Effector CD8-positive, alpha-beta T cell (primary cell): ENCODE measurements around the gene FSTL4.

Experiments used
- DNase-seq: peaks from one replicate; lab custom pipeline; 2025; lab: John Stamatoyannopoulos, UW

The FSTL4 gene

DNA sequence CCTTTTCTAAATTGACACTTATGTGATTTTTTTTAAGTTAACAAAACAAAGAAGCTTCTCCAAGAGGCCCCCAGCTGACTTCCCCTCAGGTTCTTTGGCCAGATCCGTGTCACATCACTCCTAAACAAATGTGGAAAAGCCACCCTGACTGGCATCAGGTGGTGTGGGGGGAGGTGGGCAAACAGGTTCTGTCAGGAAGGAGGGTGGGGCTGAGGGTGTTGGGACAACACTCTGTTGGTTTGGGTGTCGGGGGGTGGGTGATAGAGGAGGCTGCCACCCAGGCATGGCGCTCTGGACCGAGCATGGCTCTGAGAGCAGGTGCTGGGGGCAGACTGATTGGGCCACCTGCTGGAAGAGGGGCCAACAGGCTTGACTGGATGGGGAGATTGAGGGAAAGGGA, 349.7 kb downstream of the FSTL4 start:
- no peak for DNase-seq

- DNase-seq, result no peak
These were observed 350.3 kb downstream of the FSTL4 start for GRCh38 chr5:133261993-133262392.

DNA sequence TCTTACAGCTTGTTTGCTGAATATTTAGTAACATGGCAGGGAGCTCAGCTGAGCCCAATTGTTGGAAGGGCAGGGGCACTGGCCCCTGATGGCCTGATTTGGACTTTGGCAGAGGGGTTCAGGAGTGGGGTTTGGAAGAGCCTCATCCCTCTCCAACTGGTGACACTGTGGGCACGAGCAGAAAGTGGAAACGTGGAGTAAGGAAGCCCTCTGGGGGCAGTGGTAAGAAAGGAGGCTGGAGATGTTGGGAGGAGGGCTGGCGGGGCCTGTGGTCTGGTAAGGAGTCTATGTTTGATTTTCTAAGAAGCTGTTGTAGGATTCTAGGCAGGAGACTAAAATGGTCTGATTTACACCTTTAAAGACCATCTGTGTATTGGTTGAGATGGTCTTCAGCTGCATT, 351.6 kb downstream of the FSTL4 start:
- DNase-seq, result no peak

GRCh38 chr5:133259199-133259997, 352.9 kb downstream of the FSTL4 start:
- DNase-seq, result no peak

DNA sequence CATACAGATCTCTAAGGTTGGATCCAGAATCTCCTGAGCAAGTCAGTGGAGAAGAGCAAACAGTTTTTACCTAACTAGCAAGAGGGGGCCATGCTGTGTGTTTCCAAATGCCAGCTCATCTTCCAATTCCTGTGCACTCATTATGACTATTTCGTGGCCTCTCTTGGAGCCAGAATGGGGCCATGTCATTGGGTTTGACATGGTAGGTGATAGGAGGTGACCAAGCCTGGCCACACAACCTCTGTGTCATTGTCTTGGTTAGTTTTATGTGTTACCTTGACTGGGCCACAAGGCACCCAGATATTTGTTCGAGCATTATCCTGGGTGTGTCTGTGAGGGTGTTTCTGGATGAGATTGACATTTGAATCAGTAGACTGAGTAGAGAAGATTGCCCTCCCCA, 354.4 kb downstream of the FSTL4 start:
- no peak for DNase-seq

- DNase-seq, result no peak
These were observed 356.1 kb downstream of the FSTL4 start for GRCh38 chr5:133256276-133256675.

DNA sequence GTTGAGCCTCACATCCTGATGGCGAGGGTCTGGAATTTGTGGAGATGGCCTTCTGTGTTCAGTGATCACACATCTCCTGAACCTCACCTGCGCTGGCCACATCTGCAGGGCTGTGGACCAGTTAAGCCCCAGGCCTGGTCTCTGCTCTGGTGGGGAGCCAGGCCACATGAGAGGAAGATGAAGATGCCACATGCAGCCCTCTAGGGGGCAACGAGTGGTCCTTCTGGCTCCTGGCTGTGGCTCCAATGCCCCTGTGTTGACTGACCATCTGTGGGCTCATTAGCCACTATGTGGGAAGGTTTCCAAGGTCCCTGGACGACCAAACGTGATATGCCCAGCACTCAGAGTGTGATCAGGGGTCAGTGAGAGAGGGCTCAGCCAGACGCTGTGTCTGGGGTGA, 357.5 kb downstream of the FSTL4 start:
- DNase-seq, result no peak

DNA sequence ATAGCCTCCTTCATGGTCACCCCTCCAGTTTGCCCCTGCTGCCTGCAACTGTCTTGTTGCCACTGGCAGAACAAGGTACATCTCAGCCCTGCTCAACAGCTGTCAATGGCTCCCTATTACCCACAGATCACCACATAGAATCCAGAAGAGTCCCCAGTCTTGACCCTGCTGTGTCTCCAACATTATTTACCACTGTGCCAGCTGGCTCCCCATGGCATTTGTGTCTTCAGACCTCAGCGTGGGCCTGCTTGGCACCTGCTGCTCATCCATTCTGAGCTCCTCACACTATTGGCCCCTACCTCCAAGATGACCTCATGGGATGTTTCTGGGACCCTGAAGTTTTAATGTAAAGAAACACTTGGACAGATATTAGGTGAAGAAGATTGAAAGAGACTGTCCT, 358.7 kb downstream of the FSTL4 start:
- no peak for DNase-seq

GRCh38 chr5:133253070-133253469, 359.3 kb downstream of the FSTL4 start:
- DNase-seq, result no peak

GRCh38 chr5:133252133-133252480, 360.2 kb downstream of the FSTL4 start:
- DNase-seq, result no peak

DNA sequence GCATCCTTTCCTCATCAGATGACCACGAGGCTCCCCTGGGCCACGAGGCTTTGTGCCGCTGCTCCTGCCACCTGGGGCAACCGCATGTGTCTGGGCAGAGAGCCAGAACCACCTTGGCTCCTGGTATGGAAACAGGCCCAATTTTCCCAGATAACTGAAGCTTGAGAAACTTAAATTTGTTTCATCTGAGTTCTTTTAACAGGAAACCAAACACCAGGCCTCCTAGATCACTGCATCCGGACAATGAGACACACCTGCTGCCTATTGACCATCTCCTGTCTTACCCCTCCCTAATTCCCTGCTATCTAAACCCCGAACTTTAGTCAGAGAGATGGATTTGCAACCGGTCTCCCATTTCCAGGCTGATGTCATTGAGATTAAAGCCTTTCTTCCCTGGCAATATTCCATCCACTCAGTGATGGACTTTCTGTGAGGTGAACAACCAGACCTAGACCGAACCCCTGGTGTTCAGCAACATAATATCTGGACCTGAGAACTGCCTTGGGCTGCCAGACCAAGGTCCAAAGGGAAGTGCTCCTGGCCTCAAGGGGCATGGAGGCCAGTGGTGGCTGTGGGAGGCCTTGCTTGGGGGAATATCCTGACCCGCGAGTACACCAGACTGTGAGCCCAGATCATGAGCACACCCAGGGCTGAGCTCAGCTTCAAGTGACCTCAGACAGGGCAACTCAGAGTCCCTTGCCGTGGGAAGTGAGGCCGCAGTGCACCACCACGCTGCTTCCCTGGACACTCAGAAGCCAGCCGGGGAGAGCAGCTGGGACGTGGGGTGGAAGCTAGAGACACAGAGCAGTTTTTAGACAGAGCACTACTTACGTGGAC, 360.8 kb downstream of the FSTL4 start:
- DNase-seq, result no peak

- no peak for DNase-seq
These were observed 361.8 kb downstream of the FSTL4 start for GRCh38 chr5:133250527-133250926.

DNA sequence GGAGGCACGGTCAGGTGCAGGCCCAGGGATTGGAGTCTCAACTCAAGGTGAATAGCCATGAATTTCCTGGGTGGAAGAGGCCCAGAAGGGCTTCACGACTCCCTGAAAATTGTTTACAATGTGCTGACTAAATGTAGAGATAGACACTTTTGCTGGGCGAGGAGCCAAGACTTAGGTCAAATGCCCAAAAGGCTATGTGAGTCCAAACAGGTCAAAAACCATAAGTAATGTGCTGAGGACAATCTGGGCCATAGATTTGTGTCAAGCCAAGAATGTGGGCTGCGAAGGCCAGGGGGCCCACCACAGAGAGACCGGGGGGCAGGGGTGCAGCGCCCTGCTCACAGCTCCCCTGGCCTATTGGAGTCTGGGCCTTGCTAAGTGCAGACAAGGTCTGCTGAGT, 362.7 kb downstream of the FSTL4 start:
- no peak for DNase-seq

DNA sequence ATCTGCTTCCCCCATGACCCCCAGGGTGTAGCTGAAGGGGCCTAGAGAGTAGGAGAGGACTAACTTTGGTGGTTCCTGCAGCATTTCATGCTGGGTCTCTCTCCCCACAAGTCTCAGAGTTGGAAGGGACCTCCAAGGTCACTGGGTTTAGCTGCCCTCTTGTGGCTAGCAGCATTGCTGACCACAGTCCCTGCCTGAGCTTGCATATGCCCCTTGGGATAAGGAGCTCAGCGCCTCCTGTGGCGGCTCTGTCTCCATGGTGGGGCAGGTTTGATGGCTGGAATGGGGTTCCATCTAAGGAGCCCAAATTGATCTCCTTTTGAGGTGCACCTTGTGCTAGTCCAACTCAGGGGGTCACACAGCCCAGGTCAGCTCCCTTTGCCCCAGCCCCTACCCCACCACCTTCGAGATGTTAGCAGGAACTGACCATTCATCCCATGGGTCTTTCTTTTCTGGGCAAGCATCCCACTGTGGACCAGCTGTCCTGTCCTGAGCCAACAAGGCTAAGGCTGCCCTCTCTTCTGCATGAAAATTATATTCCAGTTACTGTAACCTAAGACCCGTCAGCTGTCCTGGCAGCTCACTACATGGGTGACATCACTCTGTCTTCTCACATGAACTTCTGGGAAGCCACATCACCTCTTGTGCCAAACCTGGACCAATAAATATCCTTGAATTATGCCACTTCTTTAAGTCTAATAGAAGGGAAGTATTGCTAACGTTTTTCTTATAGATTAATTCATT, 364.3 kb downstream of the FSTL4 start:
- DNase-seq, result no peak

GRCh38 chr5:133247151-133247709, 365.1 kb downstream of the FSTL4 start:
- DNase-seq, result no peak

DNA sequence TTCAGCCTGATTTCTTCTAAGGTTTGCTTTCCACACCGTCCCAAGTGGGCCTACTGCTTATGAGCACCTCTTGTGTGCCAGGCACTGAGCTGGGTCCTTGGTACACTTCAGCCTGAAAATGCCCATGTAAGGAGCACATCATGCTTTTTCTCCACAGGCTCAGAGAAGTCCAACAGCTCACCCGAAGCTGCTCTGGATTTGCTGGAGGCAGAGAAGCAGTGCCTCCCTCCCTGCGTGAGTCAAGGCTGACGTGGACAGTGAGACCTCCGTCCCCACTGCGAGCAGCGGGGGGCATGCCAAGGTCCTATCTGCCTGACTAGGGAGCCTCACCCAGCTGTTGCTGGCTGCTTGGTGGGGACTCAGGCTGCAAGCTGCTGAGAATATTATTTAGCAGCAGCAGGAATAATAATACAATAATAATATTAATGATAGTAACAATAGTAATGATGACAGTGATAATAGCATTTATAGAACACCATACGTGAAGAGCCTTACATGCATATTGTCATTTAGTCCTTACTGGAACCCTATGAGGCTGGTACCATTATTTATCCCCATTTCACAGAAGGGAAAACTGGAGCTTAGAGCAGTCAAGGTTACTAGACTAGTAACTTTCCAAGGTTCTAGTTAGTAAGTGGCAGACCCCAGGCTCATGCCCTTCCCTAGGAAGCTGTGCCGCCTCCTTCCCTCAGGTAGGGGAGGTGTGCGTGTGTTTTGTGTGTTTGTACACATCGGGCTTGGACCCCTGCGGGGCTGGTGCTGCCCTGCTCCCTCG, 365.8 kb downstream of the FSTL4 start:
- DNase-seq, result no peak

GRCh38 chr5:133246053-133246370, 366.3 kb downstream of the FSTL4 start:
- DNase-seq, result no peak

GRCh38 chr5:133245191-133246052, 366.9 kb downstream of the FSTL4 start:
- DNase-seq, result no peak

DNA sequence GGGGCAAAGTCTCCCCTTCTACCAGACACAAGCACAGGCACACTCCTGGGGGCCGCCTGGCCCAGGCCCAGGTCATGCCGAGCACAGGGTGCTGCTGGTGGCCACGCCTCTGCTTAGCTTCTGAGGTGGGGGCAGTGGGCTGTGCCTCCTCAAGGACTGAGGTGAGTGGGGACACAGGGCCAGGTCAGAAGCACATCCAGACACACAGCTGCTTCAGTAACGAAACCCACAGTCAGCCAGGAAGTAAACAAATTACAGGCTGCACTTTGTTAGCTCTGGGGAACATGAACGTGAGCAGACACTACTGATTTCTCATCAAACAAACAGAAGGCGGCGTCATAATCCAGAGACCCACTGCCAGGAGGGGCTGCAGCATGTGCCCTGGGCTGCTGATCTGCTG, 368.1 kb downstream of the FSTL4 start:
- DNase-seq, result no peak

DNA sequence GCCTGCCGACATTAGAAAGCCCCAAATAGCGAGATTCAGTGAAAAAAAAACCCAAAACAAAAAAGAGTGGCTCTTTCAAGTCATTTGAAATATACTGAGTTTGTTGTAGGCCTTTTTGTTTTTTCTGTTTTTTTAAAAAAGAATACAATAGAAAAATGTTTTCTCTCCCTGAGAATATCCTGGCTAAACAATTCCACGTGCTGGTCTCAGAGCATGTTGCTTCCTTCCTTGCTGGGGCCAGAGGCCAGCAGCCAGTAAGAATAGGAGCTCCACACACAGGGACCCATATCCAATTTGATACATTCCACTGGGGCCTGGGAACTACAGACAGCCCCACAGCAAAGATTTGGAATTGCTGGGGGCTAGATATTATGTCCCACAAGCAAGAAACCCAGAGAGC, 369.1 kb downstream of the FSTL4 start:
- DNase-seq, result no peak
